HG02798 (cell line): Measurements from ENCODE around the gene TMEFF2.
A peak's percentile ranks its signal among the peaks of the same experiment; 100 is the strongest.
"Not testable (repeated sequence)": the region's sequence is repeated elsewhere in the genome, so short reads cannot be mapped to it uniquely, and the experiment has no call there.

Experiments
- ATAC-seq: cut with Tn5 transposase; IDR thresholded peaks from one replicate; pipeline ENCODE4 v1.9.1; 2021; ENCODE audit warnings: mild to moderate bottlenecking; ENCODE audit not compliant: unreplicated experiment, poor library complexity

Gene TMEFF2

DNA sequence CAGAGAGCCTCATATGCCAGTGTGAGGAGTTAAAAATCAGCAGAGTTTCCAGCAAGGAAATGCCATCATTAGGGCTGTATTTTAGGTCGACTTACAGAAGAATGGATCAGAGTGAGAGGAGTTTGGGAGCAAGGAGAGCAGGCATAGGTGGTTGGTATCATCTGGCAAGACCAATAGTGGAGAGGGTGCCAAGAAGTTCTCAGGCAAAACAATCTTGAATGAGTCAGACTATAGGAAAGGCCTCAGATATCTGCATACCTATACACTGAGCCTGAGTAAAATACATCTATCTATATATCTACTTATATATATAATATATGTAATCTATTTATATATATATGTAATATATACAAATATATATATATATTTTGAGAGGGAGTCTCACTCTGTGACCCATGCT, 57.3 kb downstream of the TMEFF2 start:
- no peak for ATAC-seq

DNA sequence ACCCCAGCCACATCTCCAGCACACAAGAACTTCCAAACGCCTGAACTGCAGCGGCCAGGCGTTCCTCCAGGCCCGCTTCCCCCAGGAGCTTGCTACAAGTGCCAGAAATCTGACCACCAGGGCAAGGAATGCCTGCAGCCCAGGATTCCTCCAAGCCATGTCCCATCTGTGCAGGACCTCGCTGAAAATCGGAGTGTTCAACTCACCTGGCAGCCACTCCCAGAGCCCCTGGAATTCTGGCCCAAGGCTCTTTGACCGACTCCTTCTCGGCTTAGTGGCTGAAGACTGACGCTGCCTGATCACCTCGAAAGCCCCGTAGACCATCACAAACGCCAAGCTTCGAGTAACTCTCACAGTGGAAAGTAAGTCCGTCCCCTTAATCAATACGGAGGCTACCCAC, 62.1 kb downstream of the TMEFF2 start:
- ATAC-seq: not testable (repeated sequence)

GRCh38 chr2:192130312-192130711, 64.4 kb downstream of the TMEFF2 start:
- not testable (repeated sequence) for ATAC-seq

DNA sequence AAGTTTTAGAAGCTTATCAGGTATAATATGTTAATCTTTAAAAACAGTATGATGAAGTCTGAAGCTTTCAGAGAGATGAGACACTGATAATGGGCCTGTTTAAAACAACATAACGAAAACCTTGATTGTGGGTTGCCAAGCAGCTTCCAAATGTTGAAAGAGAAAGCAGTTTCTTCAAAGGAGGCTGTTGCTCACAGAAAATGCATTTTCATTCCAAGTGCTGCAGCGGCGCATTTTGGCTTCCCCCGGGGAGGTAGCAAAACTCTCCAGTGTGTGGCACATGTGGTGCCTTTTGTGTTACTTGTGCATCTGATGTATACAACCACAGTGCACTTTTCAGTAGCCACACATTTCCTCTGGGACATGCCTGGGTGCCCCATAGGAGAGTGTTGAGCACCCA, 66.1 kb downstream of the TMEFF2 start:
- ATAC-seq: no peak

GRCh38 chr2:192127434-192127833, 67.3 kb downstream of the TMEFF2 start:
- no peak for ATAC-seq

- no peak for ATAC-seq
These were observed 67.8 kb downstream of the TMEFF2 start for GRCh38 chr2:192126912-192127311.

- no peak for ATAC-seq
These were observed 68.3 kb downstream of the TMEFF2 start for GRCh38 chr2:192126426-192126825.

GRCh38 chr2:192124571-192124970, 70.2 kb downstream of the TMEFF2 start:
- no peak for ATAC-seq

DNA sequence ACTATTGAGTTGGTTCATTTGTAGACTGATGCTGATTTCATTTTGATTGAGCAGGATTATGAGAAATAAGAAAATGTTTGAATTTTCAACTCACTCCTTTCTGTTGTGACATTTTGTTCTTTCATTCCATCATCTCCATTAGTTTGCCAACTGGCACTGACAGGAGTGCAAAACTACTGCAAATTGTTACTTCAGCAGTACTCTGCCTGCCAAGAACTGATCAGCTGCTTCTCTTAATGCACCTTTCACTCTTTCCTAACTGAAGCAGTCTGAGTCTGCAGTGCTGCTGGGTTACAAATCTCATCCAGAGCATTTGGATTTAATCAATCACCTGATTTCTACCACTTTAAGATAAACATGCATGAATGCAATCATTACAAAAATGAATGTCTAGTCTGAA, 70.9 kb downstream of the TMEFF2 start:
- ATAC-seq: no peak

DNA sequence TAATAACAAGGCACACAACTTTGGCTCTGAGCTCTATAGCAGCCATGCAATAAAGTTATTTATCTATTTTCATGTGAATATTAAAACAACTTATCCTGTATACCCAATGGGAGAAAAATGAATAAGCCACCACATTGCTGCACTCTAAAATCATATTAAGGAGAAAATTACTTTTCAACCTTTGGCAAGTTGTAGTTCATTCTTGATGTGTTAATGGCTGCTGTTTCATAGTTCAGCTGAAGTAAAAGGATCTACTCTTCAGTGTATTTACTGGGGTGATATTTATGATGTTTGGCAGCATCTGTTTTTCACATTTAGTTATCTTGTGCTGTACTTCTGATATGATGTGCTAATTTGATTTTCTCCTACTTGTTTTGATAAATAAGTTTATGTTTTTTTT, 71.8 kb downstream of the TMEFF2 start:
- no peak for ATAC-seq

- no peak for ATAC-seq
These were observed 72.6 kb downstream of the TMEFF2 start for GRCh38 chr2:192122141-192122540.

- no peak for ATAC-seq
These were observed 75.2 kb downstream of the TMEFF2 start for GRCh38 chr2:192119536-192119935.

GRCh38 chr2:192117705-192118104, 77.0 kb downstream of the TMEFF2 start:
- ATAC-seq: no peak

DNA sequence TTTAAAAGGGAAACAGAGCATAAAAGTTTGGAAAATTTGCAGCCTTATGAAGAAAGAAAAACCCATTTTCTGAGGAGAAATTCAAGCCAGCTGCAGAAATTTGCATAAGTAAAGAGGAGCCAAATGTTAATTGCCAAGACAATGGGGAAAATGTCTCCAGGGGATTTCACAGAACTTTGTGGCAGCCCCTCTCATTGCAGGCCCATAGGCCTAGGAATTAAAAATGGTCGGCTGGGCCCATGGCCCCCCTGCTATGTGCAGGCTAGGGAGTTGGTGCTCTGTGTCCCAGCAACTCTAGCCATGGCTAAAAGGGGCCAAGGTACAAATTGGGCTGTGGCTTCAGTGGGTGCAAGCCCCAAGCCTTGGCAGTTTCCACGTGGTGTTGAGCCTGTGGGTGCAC, 83.2 kb downstream of the TMEFF2 start:
- ATAC-seq: not testable (repeated sequence)

DNA sequence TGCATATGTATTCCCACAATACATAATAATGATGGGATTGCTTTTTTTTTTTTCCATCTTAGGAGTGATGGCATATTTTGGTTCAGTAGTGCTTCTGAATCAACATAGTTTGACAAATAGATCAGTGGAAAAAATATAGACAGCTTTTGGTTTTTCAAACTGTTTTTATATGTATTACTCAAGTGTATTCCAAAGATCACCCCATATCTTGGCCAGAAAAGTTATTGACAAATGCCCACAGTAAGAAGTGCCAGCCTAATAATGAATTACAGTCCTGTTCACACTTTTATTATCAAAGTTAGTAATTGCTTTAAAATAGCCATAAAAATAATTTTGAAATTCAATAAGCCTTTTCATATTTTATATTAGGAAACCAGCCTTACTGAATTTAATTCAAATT, 95.0 kb downstream of the TMEFF2 start:
- no peak for ATAC-seq

DNA sequence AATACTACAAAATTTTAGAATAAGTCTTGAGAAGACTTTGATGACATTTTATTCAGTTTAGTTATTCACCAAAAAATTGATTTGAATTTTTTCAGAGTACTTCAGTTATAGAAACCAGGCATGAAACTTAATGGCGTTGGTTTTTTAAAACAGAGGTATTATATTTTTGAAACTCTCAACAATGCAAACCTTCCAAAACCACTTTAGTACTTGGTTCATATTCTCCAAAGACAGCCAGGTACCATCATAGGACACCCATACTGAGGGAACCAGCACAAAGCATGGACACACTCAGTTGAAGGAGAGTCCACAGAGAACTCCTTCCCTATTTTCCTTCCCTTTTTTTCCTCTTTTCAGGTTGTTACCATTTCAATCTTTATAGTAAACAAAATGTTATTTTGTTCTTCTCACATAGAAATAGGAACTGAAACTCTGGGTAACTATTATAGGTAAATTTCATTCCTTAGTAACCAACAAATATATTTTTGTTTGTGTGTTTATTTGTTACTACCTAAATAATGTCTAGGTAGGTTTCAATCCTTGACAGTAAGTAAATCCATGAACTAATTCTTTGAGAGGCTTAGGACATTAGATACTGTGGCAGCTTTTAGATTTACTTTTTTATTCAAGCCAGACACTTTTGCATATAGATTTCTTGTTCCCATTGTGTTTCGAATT, 95.8 kb downstream of the TMEFF2 start:
- peak; percentile 48 for ATAC-seq

- ATAC-seq: no peak
These were observed 103.3 kb downstream of the TMEFF2 start for GRCh38 chr2:192091476-192091875.

DNA sequence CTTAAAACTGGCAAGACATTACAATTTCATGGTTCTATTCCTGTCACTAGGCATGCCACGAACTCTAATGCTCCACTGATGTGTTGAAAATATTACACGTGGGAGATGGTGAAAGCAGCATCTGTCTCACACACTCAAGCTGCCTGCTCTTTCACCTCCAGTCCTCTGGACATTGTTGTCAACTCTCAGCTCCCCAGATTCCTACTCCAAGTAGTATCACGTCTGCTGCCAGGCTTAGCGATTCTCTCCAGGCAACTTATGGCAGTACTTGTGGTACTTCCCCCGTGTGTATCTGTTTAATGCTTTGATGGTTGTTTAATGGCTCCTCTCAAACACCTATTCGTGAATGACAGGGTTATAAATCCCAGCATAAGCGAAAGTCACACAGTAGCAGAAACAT, 103.8 kb downstream of the TMEFF2 start:
- ATAC-seq: no peak

DNA sequence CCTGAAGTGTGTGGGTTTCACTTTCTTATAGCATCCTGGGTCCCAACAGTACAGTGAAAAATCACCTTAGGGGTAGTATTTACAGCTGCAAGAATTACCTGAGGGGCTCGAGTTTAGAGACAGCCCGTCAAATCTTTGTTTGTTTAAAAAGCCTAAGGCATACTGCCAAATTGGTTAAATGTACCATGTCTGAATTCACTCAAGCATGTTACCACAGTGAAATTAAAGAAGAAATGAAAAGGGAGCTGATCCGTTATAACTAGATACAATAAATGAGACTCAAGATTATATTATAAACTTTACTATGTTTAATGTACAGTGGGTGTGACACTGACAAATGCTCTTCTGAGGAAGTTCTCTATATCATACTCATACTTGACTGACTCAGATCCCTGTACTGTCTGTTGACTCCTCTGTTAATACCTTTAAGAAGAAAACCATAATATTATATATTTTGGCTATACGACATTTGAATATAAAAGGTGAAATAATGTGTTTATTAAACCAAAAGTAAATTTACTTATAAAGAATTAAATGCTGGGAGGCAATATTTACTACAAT, 107.3 kb downstream of the TMEFF2 start:
- no peak for ATAC-seq

DNA sequence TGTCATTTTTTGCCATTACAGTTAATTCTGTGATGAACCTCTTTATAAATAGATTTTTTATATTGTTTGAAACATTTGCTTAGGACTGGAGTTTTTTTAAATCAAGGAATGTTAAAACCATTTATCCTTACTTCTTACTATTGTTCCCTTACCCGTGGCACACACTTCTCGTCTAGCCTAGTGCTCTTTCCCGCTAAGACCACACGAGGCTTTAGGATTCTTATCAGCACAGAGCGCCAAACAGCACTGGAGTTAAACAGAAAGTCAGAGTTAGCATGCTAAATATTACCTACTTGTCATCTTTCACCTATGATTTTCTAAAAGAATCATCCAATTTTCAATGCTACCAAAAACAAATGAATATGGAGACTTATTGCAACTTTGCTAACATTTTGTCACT, 112.6 kb downstream of the TMEFF2 start:
- ATAC-seq: no peak

GRCh38 chr2:192080096-192080495, 114.6 kb downstream of the TMEFF2 start:
- not testable (repeated sequence) for ATAC-seq

GRCh38 chr2:192073878-192074277, 120.9 kb downstream of the TMEFF2 start:
- no peak for ATAC-seq
